Measurements from ENCODE around the gene RSPH6A.
A peak's percentile ranks its signal among the peaks of the same experiment; 100 is the strongest.

RSPH6A gene

DNA sequence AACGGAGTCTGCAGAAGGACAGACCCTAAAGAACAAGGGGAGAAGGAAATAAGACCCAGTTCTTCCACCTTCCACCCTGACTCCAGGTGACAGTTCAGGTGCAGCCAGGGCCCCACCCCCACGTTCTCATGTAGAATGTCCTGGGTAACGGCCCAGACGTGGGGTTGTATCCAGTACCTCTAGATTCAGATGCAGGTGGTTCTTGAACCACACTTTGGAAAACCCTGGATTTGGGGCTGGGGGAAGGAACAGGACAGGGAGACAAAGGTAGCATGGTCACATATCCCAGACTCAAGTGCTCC is 35.0 kb downstream of the RSPH6A start:
- DNase-seq (ENCODE audit: low read depth in 2 of 2) = no peak

DNA sequence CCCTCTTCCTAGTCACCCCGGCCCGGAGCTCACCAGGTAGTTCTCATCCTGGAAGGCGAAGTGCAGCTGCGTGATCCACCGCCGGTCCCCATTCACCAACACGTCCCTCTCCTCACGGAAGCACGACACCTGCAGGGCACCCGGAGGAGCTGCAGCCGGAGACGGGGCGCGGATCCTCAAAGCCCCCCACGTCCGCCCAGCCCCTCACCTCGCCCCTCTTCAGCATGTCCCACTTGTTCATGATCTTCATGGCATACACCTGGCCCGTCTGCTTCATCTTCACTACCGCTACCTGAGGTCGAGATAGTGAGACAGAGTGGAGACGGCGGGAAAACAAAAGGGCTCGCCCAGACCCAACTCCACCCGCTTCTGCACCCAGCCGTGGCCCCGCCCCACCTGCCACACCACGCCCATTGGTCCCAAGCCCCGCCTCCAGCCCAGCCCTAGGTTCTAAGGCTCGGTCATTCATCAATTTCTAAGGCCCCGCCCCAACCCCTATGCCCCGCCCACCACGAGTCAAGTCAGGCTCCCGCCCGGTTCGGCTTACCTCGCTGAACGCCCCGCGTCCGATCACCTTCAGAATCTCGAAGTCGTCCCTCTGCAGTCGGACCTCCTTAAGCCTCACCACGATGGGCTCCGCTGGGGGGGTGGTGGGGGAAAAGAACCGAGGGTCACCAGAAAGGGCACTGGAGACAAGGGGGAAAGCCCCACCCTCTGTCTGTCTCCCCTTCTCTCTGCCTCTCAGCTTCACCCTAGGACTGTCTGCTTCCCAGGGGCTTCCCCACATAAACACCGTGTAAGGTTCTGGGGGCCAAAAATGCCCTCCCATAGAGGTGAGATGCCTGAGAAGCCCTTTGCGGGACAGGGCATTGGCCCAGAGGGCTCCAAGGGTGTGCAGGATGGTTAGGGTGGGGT is 35.6 kb downstream of the RSPH6A start:
- peak; percentile 84 to 90 for DNase-seq (ENCODE audit: low read depth in 2 of 2)

DNA sequence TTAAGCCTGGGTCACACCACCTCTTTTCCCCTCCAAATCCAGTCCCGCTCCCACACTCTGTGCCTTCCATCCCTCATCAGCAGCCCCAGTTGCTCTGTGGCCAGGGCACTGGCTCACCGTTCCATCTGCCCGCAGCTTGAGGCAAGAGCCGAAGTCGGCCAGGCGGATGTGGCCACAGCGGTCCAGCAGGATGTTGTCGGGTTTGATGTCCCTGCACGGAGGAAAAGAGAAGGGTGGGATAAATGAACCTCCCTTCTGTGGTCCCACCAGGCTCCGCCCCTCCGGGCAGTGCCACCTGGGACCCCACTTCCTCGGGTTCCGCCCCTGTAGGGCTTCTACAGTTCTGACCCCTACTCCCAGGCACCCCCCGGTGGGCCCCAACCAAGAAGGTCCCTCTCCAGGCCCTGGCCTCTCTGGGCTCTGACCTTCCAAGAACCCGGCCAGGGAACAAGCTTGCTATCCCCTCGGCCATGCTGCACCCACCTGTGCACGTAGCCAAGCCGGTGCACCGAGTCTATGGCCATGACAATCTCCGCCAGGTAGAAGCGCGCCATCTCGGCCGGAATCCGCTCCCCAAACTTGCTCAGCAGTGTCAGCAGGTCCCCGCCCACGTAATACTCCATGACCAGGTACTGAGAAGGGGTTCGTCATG is 37.0 kb downstream of the RSPH6A start:
- DNase-seq (ENCODE audit: low read depth in 2 of 2) = no peak

DNA sequence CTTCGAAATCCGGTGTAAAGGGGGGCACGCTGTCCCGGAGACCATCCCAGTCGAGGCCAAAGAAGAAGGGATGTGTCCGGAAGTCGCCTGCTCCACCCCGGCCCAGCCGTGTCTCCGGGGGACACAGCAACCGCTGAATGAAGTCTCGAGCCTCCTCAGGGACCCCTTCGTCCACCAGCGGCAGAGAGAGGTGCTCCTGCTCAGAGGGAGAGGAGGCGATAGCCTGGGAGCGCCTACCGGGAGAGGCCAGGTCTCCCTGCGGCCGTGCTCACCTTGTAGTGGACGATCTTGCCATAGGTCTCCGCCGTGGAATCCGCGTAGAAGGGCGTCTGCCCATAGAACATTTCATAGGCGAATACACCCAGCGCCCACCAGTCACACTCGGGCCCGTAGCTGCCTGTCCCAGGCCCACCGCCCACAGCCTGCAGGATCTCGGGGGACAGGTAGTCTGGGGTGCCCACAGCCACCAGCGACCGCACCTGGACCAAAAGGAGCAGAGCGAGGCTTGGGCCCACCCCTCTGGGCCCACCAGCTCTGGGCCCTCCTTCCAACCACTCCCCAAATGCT is 37.6 kb downstream of the RSPH6A start:
- DNase-seq (ENCODE audit: low read depth in 2 of 2) = no peak

DNA sequence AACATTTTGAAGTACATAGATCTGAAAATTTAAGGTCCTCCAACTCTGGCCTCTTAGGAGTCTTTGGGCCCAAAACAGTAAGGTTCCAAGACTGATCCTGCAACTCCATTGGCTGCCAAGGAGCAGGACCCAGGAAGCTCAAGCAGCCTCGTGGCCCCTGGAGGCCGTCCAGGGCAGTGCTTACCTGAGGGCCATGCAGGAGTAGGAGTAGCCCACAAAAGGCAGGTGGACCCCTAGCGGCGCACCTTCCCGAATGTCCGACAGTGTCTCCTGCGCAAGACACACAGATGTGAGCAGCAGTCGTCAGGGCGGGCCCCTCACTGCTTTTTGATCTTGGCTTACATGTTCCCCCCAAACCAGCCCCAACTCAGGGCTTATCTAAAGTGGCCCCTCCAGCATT is 40.3 kb downstream of the RSPH6A start:
- no peak for DNase-seq (ENCODE audit: low read depth in 2 of 2)

DNA sequence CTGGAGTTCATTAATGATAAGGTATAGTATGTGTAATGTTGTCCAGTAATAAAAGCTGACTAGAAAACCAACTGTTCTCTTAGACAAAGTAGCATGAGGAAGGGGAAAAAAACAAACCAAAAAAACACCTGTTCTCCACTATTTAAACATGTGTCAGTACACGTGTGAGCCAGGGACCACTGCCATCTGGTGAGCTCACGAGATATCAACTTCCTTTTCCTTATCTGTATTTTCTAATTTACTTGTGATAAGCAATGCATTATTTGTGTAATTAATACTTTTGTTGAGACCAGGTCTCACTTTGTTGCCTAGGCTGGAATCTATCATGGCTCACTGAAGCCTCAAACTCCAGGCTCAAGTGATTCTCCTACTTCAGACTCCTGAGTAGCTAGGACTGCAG is 41.7 kb downstream of the RSPH6A start:
- DNase-seq (ENCODE audit: low read depth in 2 of 2) = no peak

DNA sequence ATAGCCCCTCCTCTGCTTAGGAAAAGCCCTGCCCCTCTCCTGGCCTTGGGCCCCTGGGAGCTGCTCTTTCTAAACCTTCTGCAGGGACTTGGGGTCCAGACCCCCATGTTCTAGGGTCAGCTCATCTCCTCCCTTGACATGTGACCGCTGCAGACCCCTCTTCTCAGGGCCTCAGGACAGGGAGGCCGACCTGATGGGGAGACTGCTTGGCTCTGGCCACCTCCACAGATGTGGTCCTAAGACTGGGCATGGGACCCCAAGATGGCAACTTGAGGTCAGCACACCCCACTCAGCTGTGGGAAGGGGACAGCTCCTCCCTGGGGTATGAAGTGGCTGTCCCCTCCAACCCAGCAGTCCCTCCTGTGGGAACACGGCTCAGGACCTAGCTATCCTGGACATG is 42.2 kb downstream of the RSPH6A start:
- DNase-seq (ENCODE audit: low read depth in 2 of 2) = no peak

DNA sequence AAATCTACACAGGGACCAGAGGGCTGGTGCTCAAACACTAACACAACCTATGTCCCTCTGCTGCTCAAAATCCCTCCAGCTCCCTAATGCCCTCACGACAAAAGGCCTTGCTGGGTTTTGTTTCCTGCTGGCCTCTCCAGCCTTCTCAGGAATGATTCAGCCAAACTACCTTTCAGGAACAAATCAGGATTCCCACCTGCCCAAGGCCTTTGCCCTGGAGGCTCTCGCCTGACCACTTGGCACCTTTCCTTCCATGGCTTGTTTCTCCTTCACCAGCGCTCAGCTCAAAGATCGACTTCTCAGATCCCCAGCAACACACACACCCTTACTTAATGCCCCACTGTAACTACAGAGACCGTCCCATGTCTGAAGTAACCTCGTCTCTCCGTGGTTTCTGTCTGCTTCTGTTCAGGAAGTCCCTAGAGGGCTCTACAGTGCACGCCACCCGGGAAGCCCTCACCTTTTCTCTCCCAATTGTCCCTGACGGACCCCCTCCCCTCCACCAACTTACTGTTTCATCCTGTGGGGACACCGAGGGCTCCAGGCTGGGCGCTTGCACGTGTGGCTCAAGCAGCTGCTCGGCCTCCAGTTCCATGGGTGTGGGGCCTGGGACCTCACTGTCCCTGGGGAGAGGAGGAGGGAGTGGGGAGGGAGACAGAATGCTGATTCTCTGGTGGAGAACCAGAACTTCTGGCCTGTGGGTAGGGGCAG is 42.8 kb downstream of the RSPH6A start:
- DNase-seq (ENCODE audit: low read depth in 2 of 2) = no peak

DNA sequence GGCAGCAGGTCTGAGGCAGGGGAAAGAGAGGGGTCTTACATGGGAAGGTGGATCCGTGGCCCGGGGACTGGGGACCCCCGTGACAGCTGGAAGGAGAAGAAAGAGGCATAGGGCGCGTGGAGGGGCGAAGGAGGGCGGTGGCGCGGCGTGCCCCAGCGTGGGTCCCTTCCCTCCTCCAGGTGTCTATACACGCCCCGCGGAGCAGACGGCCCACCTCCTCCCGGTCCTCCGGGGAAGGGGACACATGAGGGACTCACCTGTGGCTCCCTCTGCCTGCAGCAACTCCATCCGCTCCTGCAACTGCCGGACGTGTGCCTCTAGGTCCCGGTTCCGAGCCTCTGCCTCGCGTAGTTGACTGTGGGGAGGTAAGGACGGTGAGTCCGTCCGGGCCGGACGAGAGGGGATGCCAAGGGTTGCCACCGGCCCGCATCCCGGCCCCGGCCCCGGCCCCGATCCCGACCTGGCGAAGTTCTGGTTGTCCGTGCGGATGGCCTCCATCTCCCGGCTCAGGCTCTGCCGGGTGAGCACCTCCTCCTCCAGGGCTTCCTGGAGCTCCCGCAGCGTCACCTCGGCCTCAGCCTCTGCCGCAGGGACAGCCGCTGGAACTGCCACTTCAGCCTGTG is 43.7 kb downstream of the RSPH6A start:
- DNase-seq (ENCODE audit: low read depth in 2 of 2) = no peak

DNA sequence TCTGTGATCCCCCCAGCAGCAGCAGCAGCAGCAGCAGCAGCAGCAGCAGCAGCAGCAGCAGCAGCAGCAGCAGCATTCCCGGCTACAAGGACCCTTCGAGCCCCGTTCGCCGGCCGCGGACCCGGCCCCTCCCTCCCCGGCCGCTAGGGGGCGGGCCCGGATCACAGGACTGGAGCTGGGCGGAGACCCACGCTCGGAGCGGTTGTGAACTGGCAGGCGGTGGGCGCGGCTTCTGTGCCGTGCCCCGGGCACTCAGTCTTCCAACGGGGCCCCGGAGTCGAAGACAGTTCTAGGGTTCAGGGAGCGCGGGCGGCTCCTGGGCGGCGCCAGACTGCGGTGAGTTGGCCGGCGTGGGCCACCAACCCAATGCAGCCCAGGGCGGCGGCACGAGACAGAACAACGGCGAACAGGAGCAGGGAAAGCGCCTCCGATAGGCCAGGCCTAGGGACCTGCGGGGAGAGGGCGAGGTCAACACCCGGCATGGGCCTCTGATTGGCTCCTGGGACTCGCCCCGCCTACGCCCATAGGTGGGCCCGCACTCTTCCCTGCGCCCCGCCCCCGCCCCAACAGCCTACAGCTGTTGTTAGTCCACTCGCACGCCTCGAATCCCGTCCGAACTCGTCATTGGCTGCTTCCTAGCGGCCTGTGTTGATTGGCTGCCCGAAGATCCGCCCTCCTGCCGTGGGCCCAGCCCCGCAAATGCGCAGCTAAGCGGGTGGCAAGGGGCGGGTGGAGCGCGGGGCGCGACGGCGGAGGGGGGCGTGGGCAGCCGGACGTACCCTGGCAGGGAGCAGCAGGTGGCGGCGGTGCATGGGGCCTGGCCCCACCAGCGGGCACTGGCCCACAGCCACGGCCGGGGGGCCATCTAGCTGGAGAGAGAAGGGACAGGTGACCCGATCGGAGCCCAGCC is 44.7 kb downstream of the RSPH6A start:
- peak; percentile 83 to 86 for DNase-seq (ENCODE audit: low read depth in 2 of 2)

DNA sequence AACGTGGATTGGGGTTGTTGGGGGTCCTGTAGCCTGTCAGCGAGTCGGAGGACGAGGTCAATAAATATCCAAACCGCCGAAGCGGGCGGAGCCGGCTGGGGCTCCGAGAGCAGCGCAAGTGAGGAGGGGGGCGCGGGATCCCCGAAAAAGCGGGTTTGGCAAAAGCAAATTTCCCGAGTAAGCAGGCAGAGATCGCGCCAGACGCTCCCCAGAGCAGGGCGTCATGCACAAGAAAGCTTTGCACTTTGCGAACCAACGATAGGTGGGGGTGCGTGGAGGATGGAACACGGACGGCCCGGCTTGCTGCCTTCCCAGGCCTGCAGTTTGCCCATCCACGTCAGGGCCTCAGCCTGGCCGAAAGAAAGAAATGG is 45.3 kb downstream of the RSPH6A start:
- DNase-seq (ENCODE audit: low read depth in 2 of 2) = no peak

DNA sequence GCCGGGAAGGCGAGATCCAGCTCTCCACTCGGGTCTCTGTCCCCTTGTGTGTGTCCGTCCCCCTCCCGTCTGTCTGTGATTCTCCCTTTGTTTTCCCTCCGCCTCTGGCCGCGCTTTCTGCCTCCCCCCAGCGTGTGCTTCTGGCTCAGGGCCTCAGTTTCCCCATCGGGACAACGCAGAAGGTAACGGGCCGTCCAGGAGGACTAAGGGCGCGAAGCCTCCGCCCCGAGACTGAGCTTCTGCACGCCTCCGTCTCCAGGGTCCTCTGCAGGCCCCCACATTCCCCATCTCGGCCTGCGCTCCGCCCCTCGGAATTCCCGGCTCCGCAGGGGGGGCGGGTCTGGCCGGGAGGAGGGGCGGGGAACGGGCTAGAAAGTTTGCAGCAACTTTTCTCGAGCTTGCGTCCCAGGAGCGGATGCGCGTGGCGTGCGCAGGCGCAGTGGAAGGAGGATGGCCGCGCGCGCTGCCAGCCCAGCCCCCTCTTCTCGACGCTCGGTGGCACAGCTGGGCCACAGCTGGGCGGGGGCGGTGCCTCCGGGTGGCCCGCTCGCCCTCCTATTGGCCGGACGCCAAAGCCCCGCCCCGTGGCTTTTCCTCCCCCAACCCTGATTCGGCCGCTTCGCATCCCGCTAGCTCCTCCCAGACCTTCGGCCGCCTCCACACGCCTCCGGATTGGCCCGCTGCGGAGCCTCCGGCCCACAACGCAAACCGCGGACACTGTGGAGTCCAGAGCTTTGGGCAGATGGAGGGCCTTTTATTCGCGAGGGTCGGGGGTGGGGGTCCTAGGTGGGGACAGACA is 45.9 kb downstream of the RSPH6A start, which contains the start of gene SIX5:
Gene SIX5, minus strand, starts transcription at position 269 of the 799 bp plus-strand sequence. CDS start 408 bp downstream, outside the sequence.
- DNase-seq (ENCODE audit: low read depth in 2 of 2) = peak; percentile 94 to 96

DNA sequence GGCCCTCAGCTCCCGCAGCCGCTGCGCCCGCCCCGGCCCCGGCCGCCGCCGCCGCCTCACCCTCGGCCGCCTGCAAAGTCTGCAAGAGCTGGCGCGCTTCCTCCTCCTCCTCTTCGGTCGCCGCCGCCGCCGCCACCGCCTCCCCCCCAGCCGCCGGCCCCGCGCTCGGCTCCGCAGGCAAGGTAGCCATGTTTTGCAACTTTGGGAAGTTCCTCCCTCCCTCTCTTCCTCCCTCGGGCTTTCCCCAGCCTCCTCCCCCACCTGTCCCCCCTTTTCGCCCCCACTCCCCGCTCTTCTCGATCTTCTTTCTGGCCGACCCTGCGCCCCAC is 46.5 kb downstream of the RSPH6A start:
- DNase-seq (ENCODE audit: low read depth in 2 of 2) = no peak

DNA sequence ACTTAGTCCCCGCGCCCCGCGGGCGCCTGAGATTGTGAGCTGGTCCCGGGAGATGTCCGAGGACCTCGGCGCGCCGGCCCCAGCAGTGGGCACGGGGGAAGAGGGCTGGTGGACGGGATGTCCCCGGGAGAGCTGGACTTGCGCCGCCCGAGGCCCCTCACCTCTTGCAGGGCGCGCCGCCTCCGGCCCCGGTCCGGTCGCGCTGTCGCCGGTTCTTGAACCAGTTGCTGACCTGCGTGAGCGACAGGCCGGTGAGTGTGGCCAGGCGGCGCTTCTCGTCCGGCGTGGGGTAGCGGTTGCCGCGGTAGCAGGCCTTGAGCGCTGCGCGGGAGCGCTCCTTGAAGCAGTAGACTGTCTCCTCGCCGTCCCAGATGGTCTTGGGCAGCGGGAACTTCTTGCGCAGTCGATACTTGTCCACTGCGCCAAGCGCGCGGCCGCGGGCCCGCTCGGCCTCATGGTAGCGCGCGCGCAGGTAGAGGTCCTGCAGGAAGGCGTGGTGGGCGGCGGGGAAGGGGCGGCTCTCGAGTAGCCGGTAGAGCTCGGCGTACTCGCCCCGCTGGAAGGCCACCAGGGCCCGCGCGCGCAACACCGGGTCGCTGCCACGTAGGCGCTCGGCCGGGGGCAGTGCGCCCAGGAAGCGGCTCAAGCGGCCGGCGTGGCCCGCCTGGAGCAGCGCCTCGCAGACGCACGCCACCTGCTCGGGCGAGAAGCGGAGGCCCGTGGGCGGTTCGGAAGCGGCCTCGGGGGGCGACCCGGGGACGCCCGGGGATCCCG is 47.0 kb downstream of the RSPH6A start:
- peak in 1 of 2 donors; percentile 12 for DNase-seq (ENCODE audit: low read depth in 2 of 2)

DNA sequence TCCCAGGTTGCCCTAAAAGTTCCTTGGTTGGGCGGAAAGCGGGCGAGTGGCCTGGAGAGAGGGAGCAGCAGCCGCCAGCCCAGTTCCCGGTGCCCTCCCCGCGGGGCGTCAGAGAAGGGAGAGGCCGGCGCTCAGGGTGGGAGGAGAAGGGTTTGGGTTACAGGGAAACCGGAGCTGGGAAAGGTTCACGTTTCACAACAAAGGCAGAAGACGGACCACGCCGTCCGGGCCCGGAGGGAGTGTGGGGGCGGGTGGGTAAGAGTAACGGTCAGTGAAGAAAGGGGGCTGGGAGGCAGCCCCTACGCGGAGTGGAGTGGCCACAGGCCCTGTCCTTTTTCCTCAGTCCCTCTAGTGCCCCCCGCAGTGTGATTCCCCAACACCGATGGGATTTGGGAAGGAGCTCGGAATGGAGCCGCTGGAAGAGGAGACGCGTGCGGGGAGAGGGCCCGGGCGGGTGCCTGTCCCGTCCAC is 47.7 kb downstream of the RSPH6A start:
- DNase-seq (ENCODE audit: low read depth in 2 of 2) = no peak

DNA sequence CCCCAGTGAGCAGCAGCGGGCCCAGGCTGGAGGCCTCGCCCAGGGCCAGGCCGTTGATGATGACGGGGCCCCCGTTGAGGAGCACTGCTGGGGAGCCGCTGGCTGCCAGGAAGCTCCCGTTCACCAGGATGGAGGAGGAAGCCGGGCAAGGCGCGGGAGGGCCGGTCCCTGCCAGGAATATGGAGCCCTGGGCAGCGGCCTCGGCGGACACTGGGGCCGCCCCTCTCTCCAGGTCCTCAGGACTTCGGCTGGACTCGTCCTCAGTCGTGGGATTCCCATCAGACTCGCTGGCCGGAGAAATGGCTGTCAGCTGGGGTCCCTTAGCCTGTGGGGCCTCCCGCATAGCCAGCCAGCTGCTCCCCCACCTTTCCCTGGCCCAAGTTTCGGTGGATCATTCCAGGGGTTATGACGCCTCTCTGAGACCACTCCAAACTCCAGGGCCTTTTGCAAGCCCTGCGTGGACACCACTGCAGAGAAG is 48.2 kb downstream of the RSPH6A start:
- no peak for DNase-seq (ENCODE audit: low read depth in 2 of 2)

DNA sequence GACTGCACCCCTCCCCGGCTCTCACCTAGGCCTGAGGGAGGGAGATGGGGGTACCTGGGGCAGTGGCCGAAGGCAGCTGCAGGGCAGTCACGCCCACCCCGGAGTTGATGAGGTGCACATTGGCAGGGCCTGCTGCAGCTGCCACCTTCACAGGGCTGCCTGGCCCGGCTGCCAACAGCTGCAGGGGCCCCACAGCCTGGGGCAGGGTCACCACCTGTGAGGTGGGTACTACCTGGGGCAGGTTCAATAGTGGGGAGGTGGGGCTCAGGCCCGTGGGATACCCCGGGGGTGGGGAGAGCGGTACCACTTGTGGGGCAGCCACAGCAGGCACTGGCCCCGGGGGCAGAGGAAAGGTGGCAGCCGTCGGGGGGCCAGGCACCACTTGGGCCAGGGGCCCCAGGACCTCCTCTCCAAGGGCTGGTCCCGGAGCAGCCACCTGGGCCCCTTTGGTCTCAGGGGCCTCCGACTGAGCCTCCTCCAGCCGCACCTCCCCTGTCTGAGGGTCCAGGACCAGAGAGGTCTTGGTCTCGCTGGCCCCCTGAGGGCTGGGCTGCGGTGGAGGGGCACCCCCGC is 48.7 kb downstream of the RSPH6A start:
- no peak for DNase-seq (ENCODE audit: low read depth in 2 of 2)

DNA sequence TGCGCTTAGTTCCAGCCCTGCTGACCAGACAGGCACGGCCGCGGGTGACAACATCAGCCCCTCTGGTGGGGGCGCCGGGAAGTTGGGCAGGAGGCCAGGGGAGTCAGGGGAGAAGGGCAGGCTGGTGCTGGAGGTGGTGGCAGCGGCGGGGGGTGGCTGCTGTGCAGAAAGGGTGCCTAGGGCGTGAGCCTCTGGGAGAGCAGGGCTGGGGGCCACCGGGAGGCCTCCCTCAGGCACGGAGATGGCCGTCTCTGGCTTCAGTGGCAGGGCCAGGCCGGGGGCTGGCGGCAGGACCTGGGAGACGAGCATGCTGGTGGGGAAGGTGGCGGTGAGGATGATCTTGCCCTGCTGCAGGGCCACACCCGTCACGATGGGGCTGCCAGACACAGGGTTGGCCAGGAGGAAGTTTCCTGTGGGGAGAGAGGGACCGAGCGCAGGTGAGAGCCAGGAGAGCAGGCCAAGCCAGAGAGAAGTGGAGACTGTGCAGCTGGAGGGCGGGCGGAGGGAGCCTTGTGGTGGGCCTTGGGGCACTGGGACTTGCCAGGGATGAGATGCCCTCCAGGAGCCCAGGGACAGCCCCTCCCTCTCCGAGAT is 49.3 kb downstream of the RSPH6A start:
- DNase-seq (ENCODE audit: low read depth in 2 of 2) = no peak
